H1 (cell line): ENCODE results near the gene LUC7L3. TPM values are rescaled to one million over a fixed set of nuclear protein-coding genes. Genes with fewer than 3 reads are reported as not detected.
"Not testable (repeated sequence)": the region's sequence is repeated elsewhere in the genome, so short reads cannot be mapped to it uniquely, and the experiment has no call there.

Source experiments
- CTCF ChIA-PET: fragments of 300-600 bp; sonication (Branson Sonifier 250); formaldehyde crosslinking; loops from one replicate; lab custom pipeline; 2021; ENCODE audit not compliant: partially characterized antibody; lab: Charles Lee
- POLR2A ChIA-PET: fragments of 300-600 bp; sonication (Branson Sonifier 250); formaldehyde crosslinking; loops from one replicate; lab custom pipeline; 2021; ENCODE audit warnings: inconsistent platforms; ENCODE audit not compliant: partially characterized antibody; lab: Charles Lee
- DNase-seq, 2 experiments: peaks; one replicate each; pipeline versions ENCODE4 v3.0.0 to v3.0.0-alpha.2; 2010 to 2022; ENCODE audit warnings: low spot score in 2 of 2, low read depth in 1 of 2, mixed read lengths in 1 of 2
- FAIRE-seq: peaks from 2 replicates; lab custom pipeline; 2011; peaks lifted over from hg19 to GRCh38; lab: Jason Lieb, UNC
- H2AFZ ChIP-seq: 2 replicates; pipeline ENCODE4 v1.8.1; 2012; ENCODE audit warnings: low read length, inconsistent platforms
- H2AK5ac ChIP-seq: 2 replicates; pipeline ENCODE4 v1.6.1; 2013; ENCODE audit warnings: low read depth, low read length
- H2BK120ac ChIP-seq: replicated peaks from 2 replicates; pipeline ENCODE3; 2013; ENCODE audit warnings: low read depth, low read length, inconsistent platforms
- H2BK12ac ChIP-seq: 2 replicates; pipeline ENCODE4 v1.6.1; 2013; ENCODE audit warnings: low read depth, low read length
- H2BK15ac ChIP-seq: 2 replicates; pipeline ENCODE4 v1.6.1; 2013; ENCODE audit warnings: low read length
- H2BK20ac ChIP-seq: 2 replicates; pipeline ENCODE4 v1.6.1; 2013; ENCODE audit warnings: low read length
- H2BK5ac ChIP-seq: 2 replicates; pipeline ENCODE4 v1.6.1; 2013; ENCODE audit warnings: low read depth, low read length
- H3K14ac ChIP-seq: 2 replicates; pipeline ENCODE4 v1.6.1; 2013; ENCODE audit warnings: inconsistent platforms; ENCODE audit not compliant: insufficient read length
- H3K18ac ChIP-seq: 2 replicates; pipeline ENCODE4 v1.6.1; 2013; ENCODE audit warnings: low read length; ENCODE audit errors: extremely low read depth
- H3K23ac ChIP-seq: 2 replicates; pipeline ENCODE4 v1.6.1; 2013; ENCODE audit warnings: inconsistent platforms; ENCODE audit not compliant: insufficient read length
- H3K23me2 ChIP-seq: 2 replicates; pipeline ENCODE4 v1.6.1; 2013; ENCODE audit warnings: low read depth, low read length
- H3K27ac ChIP-seq: 2 replicates; pipeline ENCODE4 v1.6.1; 2011; ENCODE audit warnings: low read depth, low read length, inconsistent platforms
- H3K27me3 ChIP-seq, 4 experiments: replicated peaks in 1 of 4; 1 replicate in 1 of 4; 2 replicates in 3 of 4; pipeline versions ENCODE4 v1.6.1 to v1.8.1; 2011 to 2013; ENCODE audit warnings: low read length in 3 of 4, mild to moderate bottlenecking in 3 of 4, inconsistent platforms in 2 of 4, mixed read lengths in 2 of 4, moderate library complexity in 1 of 4; ENCODE audit not compliant: control insufficient read depth in 3 of 4, insufficient read depth in 3 of 4; ENCODE audit errors: extremely low read depth in 1 of 4
- H3K36me3 ChIP-seq, 4 experiments: 2 replicates each; pipeline versions ENCODE4 v1.6.1 to v1.8.1; 2011 to 2013; ENCODE audit warnings: mild to moderate bottlenecking in 4 of 4, low read length in 3 of 4, moderate library complexity in 2 of 4, control low read depth in 1 of 4, inconsistent platforms in 1 of 4; ENCODE audit not compliant: insufficient read depth in 4 of 4, control insufficient read depth in 2 of 4
- H3K4ac ChIP-seq: replicated peaks from 2 replicates; pipeline ENCODE3; 2013; ENCODE audit warnings: low read length, low read depth, mixed read lengths, inconsistent platforms; ENCODE audit not compliant: insufficient read length
- H3K4me1 ChIP-seq, 4 experiments: replicated peaks in 1 of 4; 1 replicate in 1 of 4; 2 replicates in 3 of 4; pipeline versions ENCODE4 v1.6.1 to v1.8.1; 2011 to 2013; ENCODE audit warnings: low read length in 3 of 4, inconsistent platforms in 2 of 4, mixed read lengths in 1 of 4; ENCODE audit not compliant: insufficient read depth in 4 of 4, control insufficient read depth in 3 of 4
- H3K4me2 ChIP-seq, 2 experiments: 2 replicates each; pipeline versions ENCODE4 v1.6.1 to v1.8.1; 2011 to 2013; ENCODE audit warnings: low read depth in 2 of 2, low read length in 2 of 2, control low read depth in 1 of 2, inconsistent platforms in 1 of 2, mild to moderate bottlenecking in 1 of 2; ENCODE audit not compliant: insufficient read depth in 1 of 2
- H3K4me3 ChIP-seq, 4 experiments: fragments of 200-600, 300-600 bp in 1 of 4; sonication (generic), shearing (Covaris generic), sonication (Bioruptor Twin) in 1 of 4; 2 replicates each; pipeline versions ENCODE4 v1.5.1 to v1.8.1; 2011 to 2016; ENCODE audit warnings: low read length in 4 of 4, low read depth in 3 of 4, control low read depth in 2 of 4, inconsistent platforms in 2 of 4, mild to moderate bottlenecking in 2 of 4, mixed read lengths in 1 of 4, moderate library complexity in 1 of 4; ENCODE audit not compliant: insufficient read depth in 2 of 4; ENCODE audit errors: extremely low read depth in 1 of 4
- H3K56ac ChIP-seq: replicated peaks from 2 replicates; pipeline ENCODE3; 2013; ENCODE audit warnings: low read depth, mild to moderate bottlenecking, mixed read lengths, low read length, inconsistent platforms; ENCODE audit not compliant: insufficient read length
- H3K79me1 ChIP-seq: 2 replicates; pipeline ENCODE4 v1.6.1; 2013; ENCODE audit warnings: low read depth, low read length, control low read depth
- H3K79me2 ChIP-seq, 2 experiments: 2 replicates each; pipeline versions ENCODE4 v1.6.1 to v1.8.1; 2012 to 2013; ENCODE audit warnings: low read length in 2 of 2, mild to moderate bottlenecking in 2 of 2, inconsistent platforms in 1 of 2; ENCODE audit not compliant: insufficient read depth in 2 of 2, control insufficient read depth in 1 of 2
- H3K9ac ChIP-seq, 4 experiments: replicated peaks in 1 of 4; 1 replicate in 1 of 4; 2 replicates in 3 of 4; pipeline versions ENCODE4 v1.6.1 to v1.8.1; 2011 to 2013; ENCODE audit warnings: low read depth in 3 of 4, low read length in 3 of 4, control low read depth in 2 of 4, mild to moderate bottlenecking in 2 of 4, moderate library complexity in 2 of 4, inconsistent platforms in 1 of 4; ENCODE audit errors: extremely low read depth in 1 of 4
- H3K9me3 ChIP-seq, 2 experiments: 2 replicates each; pipeline versions ENCODE4 v1.6.1 to v1.8.1; 2012 to 2013; ENCODE audit warnings: mild to moderate bottlenecking in 2 of 2, moderate library complexity in 2 of 2, control low read depth in 1 of 2, inconsistent platforms in 1 of 2, low read depth in 1 of 2, low read length in 1 of 2, mixed read lengths in 1 of 2; ENCODE audit not compliant: insufficient read depth in 2 of 2
- H4K20me1 ChIP-seq, 2 experiments: replicated peaks in 1 of 2; 2 replicates each; pipeline versions ENCODE3 to v1.8.1; 2011 to 2013; ENCODE audit warnings: inconsistent platforms in 2 of 2, low read length in 2 of 2, mild to moderate bottlenecking in 1 of 2; ENCODE audit not compliant: insufficient read depth in 2 of 2, control insufficient read depth in 1 of 2
- H4K5ac ChIP-seq: 2 replicates; pipeline ENCODE4 v1.6.1; 2013; ENCODE audit warnings: low read length, low read depth, mixed read lengths, inconsistent platforms; ENCODE audit not compliant: insufficient read length
- H4K8ac ChIP-seq: 2 replicates; pipeline ENCODE4 v1.8.0; 2013; ENCODE audit warnings: mild to moderate bottlenecking, moderate library complexity, low read length, inconsistent platforms; ENCODE audit not compliant: insufficient read depth; ENCODE audit errors: extremely low read depth
- H4K91ac ChIP-seq: replicated peaks from 2 replicates; pipeline ENCODE3; 2013; ENCODE audit warnings: low read length, mixed read lengths, inconsistent platforms; ENCODE audit not compliant: insufficient read length
- WGBS, 2 experiments: shearing (Covaris generic) in 1 of 2; methylation state at CpG; one replicate each; pipeline versions ENCODE4 v1.1.6 to v1.1.7; 2013 to 2015; ENCODE audit warnings: low lambda C conversion rate in 2 of 2, mixed read lengths in 2 of 2, inconsistent platforms in 1 of 2, low coverage in 1 of 2, missing lambda C conversion rate in 1 of 2; ENCODE audit not compliant: insufficient replicate concordance in 2 of 2, insufficient coverage in 1 of 2, insufficient read length in 1 of 2; ENCODE audit errors: extremely low coverage in 1 of 2, missing lambda C conversion rate in 1 of 2; 5-methylcytosine and 5-hydroxymethylcytosine counted together
- polyA plus RNA-seq, 7 experiments: library from polyadenylated mRNA; depleted of rRNA in 3 of 7; stranded (reverse) in 5 of 7; unstranded in 2 of 7; fragments of >200 nt in 5 of 7; fragments of 200-250 nt in 2 of 7; gene quantifications; 1 replicate in 5 of 7; 2 replicates in 1 of 7; 4 replicates in 1 of 7; pipeline versions ENCODE4 v1.2.1 to v1.2.3, GENCODE V29; 2011 to 2013; ENCODE audit warnings: missing spikeins in 2 of 7, mixed read lengths in 2 of 7
- total RNA-seq: library from RNA; stranded (reverse); fragmentation: NEBNext Ultra II Directional; extraction: Animal tissue kit (Norgen Biotek cat#: 25700); gene quantifications from 2 replicates; pipeline ENCODE4 v1.2.1, GENCODE V29; 2021

The LUC7L3 gene
- total and polyA plus RNA-seq, 2 of the 8 experiments (the other 6 are each of a cell fraction or from before 2014, with no cell fraction given), result 102 to 126 TPM

DNA sequence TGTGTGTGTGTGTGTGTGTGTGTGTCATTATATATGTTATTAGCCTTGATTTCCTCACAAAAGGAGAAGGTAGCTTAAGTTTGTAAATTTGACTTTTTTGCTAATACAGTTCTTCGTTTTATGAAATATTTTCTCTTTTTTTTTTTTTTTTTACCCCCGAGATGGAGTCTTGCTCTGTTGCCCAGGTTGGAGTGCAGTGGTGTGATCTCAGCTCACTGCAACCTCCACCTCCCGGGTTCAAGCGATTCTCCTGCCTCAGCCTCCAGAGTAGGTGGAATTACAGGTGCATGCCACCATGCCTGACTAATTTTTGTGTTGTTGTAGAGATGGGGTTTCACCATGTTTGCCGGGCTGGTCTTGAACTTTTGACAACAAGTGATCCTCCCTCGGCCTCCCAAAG, 5.2 kb downstream of the LUC7L3 start:
- FAIRE-seq, H3K9me3 ChIP-seq, H3K4me2 ChIP-seq, H2BK5ac ChIP-seq, H2AK5ac ChIP-seq, H3K4me3 ChIP-seq, H2AFZ ChIP-seq, H3K23ac ChIP-seq, H3K9ac ChIP-seq, H3K14ac ChIP-seq, H3K36me3 ChIP-seq, H3K79me1 ChIP-seq, H3K27me3 ChIP-seq, CTCF ChIA-PET, H2BK120ac ChIP-seq, H2BK20ac ChIP-seq, H3K4me1 ChIP-seq, H3K23me2 ChIP-seq, H3K27ac ChIP-seq, H2BK15ac ChIP-seq, H4K91ac ChIP-seq, H2BK12ac ChIP-seq, H4K8ac ChIP-seq, DNase-seq, H3K18ac ChIP-seq, H4K5ac ChIP-seq, H3K4ac ChIP-seq, H3K56ac ChIP-seq: not testable (repeated sequence)
- peaks cover 86 to 100% of the 10 kb centered on the region in 2 experiments for H3K79me2 ChIP-seq
- POLR2A ChIA-PET, result interaction anchor here (0.6 to 0.9 kb wide), 5 partner anchors 13 to 428 kb away, joined by 3 to 4 read pairs (median 3); no protein-coding TSS in a partner anchor
- peaks cover 34 to 41% of the 10 kb centered on the region in 2 experiments for H4K20me1 ChIP-seq
- 91% methylated on average over 5 of the region's 6 CpGs; no CpG with 5 or more reads in 1 of the 2 experiments for WGBS, 2 experiments
